ENCODE results near the gene PIP4K2C.

GRCh38 chr12:57554897-57555296 is 36.1 kb upstream of the PIP4K2C start:
- TF ChIP-seq POLR2A (IDR thresholded peaks at IDR 0.05; ENCODE audit: extremely low read depth, insufficient read length) = no peak
- TF ChIP-seq CTCF (IDR thresholded peaks at IDR 0.05; ENCODE audit: low read depth, low read length) = no peak
- TF ChIP-seq, protein P1, sequence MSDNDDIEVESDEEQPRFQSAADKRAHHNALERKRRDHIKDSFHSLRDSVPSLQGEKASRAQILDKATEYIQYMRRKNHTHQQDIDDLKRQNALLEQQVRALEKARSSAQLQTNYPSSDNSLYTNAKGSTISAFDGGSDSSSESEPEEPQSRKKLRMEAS (IDR thresholded peaks at IDR 0.05; ENCODE audit: low read depth, low read length) = no peak
- no peak for TF ChIP-seq MYC (IDR thresholded peaks at IDR 0.05; ENCODE audit: low read depth, low read length)

Data from NB4 (cell line).